Tibial nerve (tissue), 4 donors: ENCODE measurements around the gene LONRF3. TPM values are rescaled to one million over a fixed set of nuclear protein-coding genes. Genes with fewer than 3 reads are reported as not detected.
"Not testable (repeated sequence)": the region's sequence is repeated elsewhere in the genome, so short reads cannot be mapped to it uniquely, and the experiment has no call there.

Experiments used
- DNase-seq, 2 donors: peaks; one replicate each; pipeline ENCODE4 v3.0.0-alpha.2; 2019; ENCODE audit warnings: low spot score in 2 of 2
- H3K27ac ChIP-seq, 4 donors: fragments of 200-600 bp; sonication (generic) in 3 of 4; one replicate each; pipeline ENCODE4 v1.5.1; 2017 to 2019; ENCODE audit warnings: mild to moderate bottlenecking in 1 of 4
- H3K27me3 ChIP-seq, 2 donors: fragments of 200-600 bp; sonication (generic) in 1 of 2; one replicate each; pipeline versions ENCODE4 v1.5.1 to v1.6.0; 2017 to 2019
- H3K36me3 ChIP-seq, 3 donors: fragments of 200-600 bp; sonication (generic); one replicate each; pipeline ENCODE4 v1.5.1; 2018 to 2019
- H3K4me1 ChIP-seq, 4 donors: fragments of 200-600 bp; sonication (generic) in 3 of 4; one replicate each; pipeline ENCODE4 v1.5.1; 2017 to 2019
- H3K4me3 ChIP-seq, 4 donors: fragments of 200-600 bp; sonication (generic) in 3 of 4; one replicate each; pipeline ENCODE4 v1.5.1; 2017 to 2019; ENCODE audit warnings: mild to moderate bottlenecking in 1 of 4, moderate library complexity in 1 of 4
- H3K9me3 ChIP-seq, 4 donors: fragments of 200-600 bp; sonication (generic) in 3 of 4; one replicate each; pipeline ENCODE4 v1.5.1; 2017 to 2019
- CTCF ChIP-seq, 5 experiments: fragments of 200-600 bp in 3 of 5; fragments of 450-650 bp in 2 of 5; sonication (generic) in 3 of 5; IDR thresholded peaks; one replicate each; pipeline ENCODE4 v1.5.1; 2016 to 2019; ENCODE audit warnings: antibody characterized with exemption in 5 of 5, mild to moderate bottlenecking in 3 of 5, moderate library complexity in 2 of 5
- EP300 ChIP-seq, 2 donors: sonication (generic); formaldehyde crosslinking; IDR thresholded peaks; one replicate each; pipeline ENCODE4 v1.6.1; 2017; ENCODE audit warnings: antibody characterized with exemption in 2 of 2, mild to moderate bottlenecking in 1 of 2
- POLR2A ChIP-seq, 2 donors: fragments of 450-650 bp; IDR thresholded peaks; one replicate each; pipeline ENCODE4 v1.6.1; 2017; ENCODE audit warnings: antibody characterized with exemption in 2 of 2, mild to moderate bottlenecking in 2 of 2, moderate library complexity in 2 of 2
- WGBS, 2 donors: methylation state at CpG; one replicate each; pipeline ENCODE4 v1.1.5; 2018; 5-methylcytosine and 5-hydroxymethylcytosine counted together
- total RNA-seq, 4 donors: library from RNA; depleted of rRNA; stranded (reverse); fragments of >200 nt; gene quantifications; one replicate each; pipeline ENCODE4 v1.1.0, GENCODE V29; 2016

The LONRF3 gene
- total RNA-seq, 4 donors from 2014 or later = 12.2 to 20.4 (median 19.2) TPM

- H3K27me3 ChIP-seq = no peaks in the 10 kb centered on the region
- TF ChIP-seq CTCF (IDR thresholded peaks at IDR 0.05) = no peak
- no peak for TF ChIP-seq EP300 (IDR thresholded peaks at IDR 0.05)
- no peak for TF ChIP-seq POLR2A (IDR thresholded peaks at IDR 0.05)
Measured at GRCh38 chrX:119028733-119029330, 54.4 kb downstream of the LONRF3 start.

GRCh38 chrX:119029656-119030055 is 55.2 kb downstream of the LONRF3 start:
- WGBS, 2 donors = 100% methylated on average over 3 to 6 of the region's 10 CpGs
- not testable (repeated sequence) for H3K9me3 ChIP-seq, H3K27me3 ChIP-seq, H3K4me3 ChIP-seq, DNase-seq, H3K27ac ChIP-seq, H3K36me3 ChIP-seq, H3K4me1 ChIP-seq

More at GRCh38 chrX:119028733-119029330, 54.4 kb downstream of the LONRF3 start:
- no peak overlapping the region for H3K4me3 ChIP-seq
- H3K4me1 ChIP-seq = no peaks in the 10 kb centered on the region
- no peak for DNase-seq
- H3K27ac ChIP-seq = no peak overlapping the region
- peaks cover 0 to 3% (median 0%) of the 10 kb centered on the region in 4 donors for H3K9me3 ChIP-seq
- no peaks in the 10 kb centered on the region for H3K36me3 ChIP-seq
- WGBS, 2 donors = 19 to 54% methylated on average over 1 of the region's 1 CpG

GRCh38 chrX:119030990-119031389 is 56.6 kb downstream of the LONRF3 start:
- Histone ChIP-seq H3K9me3 (peaks cover 0 to 3% (median 0%) of the 10 kb centered on the region in 4 donors), H3K4me1 (no peaks in the 10 kb centered on the region), H3K27me3 (no peaks in the 10 kb centered on the region), H3K36me3 (no peaks in the 10 kb centered on the region), H3K4me3 (no peak overlapping the region), H3K27ac (no peak overlapping the region)
- TF ChIP-seq POLR2A (IDR thresholded peaks at IDR 0.05) = no peak
- no peak for TF ChIP-seq EP300 (IDR thresholded peaks at IDR 0.05)
- DNase-seq = no peak

GRCh38 chrX:119036107-119037029 is 62.0 kb downstream of the LONRF3 start:
- no peaks in the 10 kb centered on the region for H3K36me3 ChIP-seq
- peaks cover 0 to 13% (median 0%) of the 10 kb centered on the region in 4 donors for H3K4me1 ChIP-seq
- no peak for DNase-seq
- WGBS, 2 donors = 86 to 88% methylated on average over 3 to 4 of the region's 4 CpGs
- no peaks in the 10 kb centered on the region for H3K27me3 ChIP-seq
- H3K4me3 ChIP-seq = no peak overlapping the region
- peaks cover 0 to 3% (median 0%) of the 10 kb centered on the region in 4 donors for H3K9me3 ChIP-seq
- no peak for TF ChIP-seq POLR2A (IDR thresholded peaks at IDR 0.05)
- no peak for TF ChIP-seq EP300 (IDR thresholded peaks at IDR 0.05)
- no peak for TF ChIP-seq CTCF (IDR thresholded peaks at IDR 0.05)
- no peak overlapping the region for H3K27ac ChIP-seq

- no peak overlapping the region for H3K4me3 ChIP-seq
- no peaks in the 10 kb centered on the region for H3K27me3 ChIP-seq
- H3K36me3 ChIP-seq = no peaks in the 10 kb centered on the region
- peak overlapping the region in 1 of 4 donors; percentile 7 for H3K27ac ChIP-seq
- no peak for DNase-seq
- no peaks in the 10 kb centered on the region for H3K9me3 ChIP-seq
- 46 to 68% methylated on average over 6 of the region's 6 CpGs for WGBS, 2 donors
- TF ChIP-seq POLR2A (IDR thresholded peaks at IDR 0.05) = no peak
- TF ChIP-seq EP300 (IDR thresholded peaks at IDR 0.05) = no peak
- TF ChIP-seq CTCF (IDR thresholded peaks at IDR 0.05) = no peak
- peaks cover 0 to 14% (median 0%) of the 10 kb centered on the region in 4 donors for H3K4me1 ChIP-seq
Measured at GRCh38 chrX:119040432-119040831, 66.0 kb downstream of the LONRF3 start.

GRCh38 chrX:119041175-119041574 is 66.8 kb downstream of the LONRF3 start:
- 19 to 27% methylated on average over 3 to 4 of the region's 4 CpGs for WGBS, 2 donors
- Histone ChIP-seq H3K9me3 (no peaks in the 10 kb centered on the region), H3K27ac (peak overlapping the region in 2 of 4 donors; percentile 29 to 75), H3K36me3 (no peaks in the 10 kb centered on the region), H3K4me3 (no peak overlapping the region), H3K27me3 (no peaks in the 10 kb centered on the region), H3K4me1 (peaks cover 0 to 14% (median 0%) of the 10 kb centered on the region in 4 donors)
- DNase-seq = peak; percentile 13 to 44
- TF ChIP-seq EP300 (IDR thresholded peaks at IDR 0.05) = peak in 1 of 2 donors; percentile 56
- TF ChIP-seq POLR2A (IDR thresholded peaks at IDR 0.05) = no peak
